Natural killer cell (primary cell): Measurements from ENCODE around the gene CDH20. TPM values are rescaled to one million over a fixed set of nuclear protein-coding genes. Genes with fewer than 3 reads are reported as not detected.

ENCODE experiments used
- ATAC-seq, 3 donors: fragments of 150-1000 bp in 2 of 3; fragments of 200-7000 bp in 1 of 3; cut with Tn5 transposase; 1 replicate in 1 of 3; 2 replicates in 2 of 3; pipeline ENCODE4 v1.10.0; 2021; ENCODE audit warnings: mild to moderate bottlenecking in 2 of 3, moderate library complexity in 2 of 3
- DNase-seq, 2 donors: peaks; one replicate each; pipeline versions ENCODE4 v3.0.0 to v3.0.0-alpha.2; 2013 to 2021; ENCODE audit warnings: mixed read lengths in 1 of 2
- H3K27ac ChIP-seq: one replicate; pipeline ENCODE4 v1.5.1; 2013; ENCODE audit warnings: mild to moderate bottlenecking, low read length
- H3K27me3 ChIP-seq: one replicate; pipeline ENCODE4 v1.6.1; 2013; ENCODE audit warnings: low read length; ENCODE audit not compliant: control insufficient read depth, insufficient read depth
- H3K36me3 ChIP-seq: one replicate; pipeline ENCODE4 v1.6.1; 2013; ENCODE audit warnings: low read length; ENCODE audit not compliant: control insufficient read depth, insufficient read depth
- H3K4me1 ChIP-seq: one replicate; pipeline ENCODE4 v1.6.1; 2013; ENCODE audit warnings: low read length; ENCODE audit not compliant: control insufficient read depth, insufficient read depth
- H3K4me3 ChIP-seq: one replicate; pipeline ENCODE4 v1.5.1; 2013; ENCODE audit warnings: low read length
- H3K9me3 ChIP-seq: one replicate; pipeline ENCODE4 v1.6.1; 2013; ENCODE audit warnings: low read length; ENCODE audit not compliant: control insufficient read depth, insufficient read depth
- H3K27ac Mint-ChIP-seq, 2 donors: one replicate each; pipeline ENCODE4 v1.8.0; 2022; ENCODE audit warnings: mild to moderate bottlenecking in 2 of 2, mixed read lengths in 2 of 2, moderate library complexity in 1 of 2
- H3K27me3 Mint-ChIP-seq, 2 donors: one replicate each; pipeline ENCODE4 v1.8.0; 2022; ENCODE audit warnings: low read depth in 2 of 2, mixed read lengths in 2 of 2
- H3K36me3 Mint-ChIP-seq: one replicate; pipeline ENCODE4 v1.8.0; 2022; ENCODE audit warnings: mixed read lengths
- H3K4me1 Mint-ChIP-seq, 2 donors: one replicate each; pipeline ENCODE4 v1.8.0; 2022; ENCODE audit warnings: mixed read lengths in 2 of 2
- H3K4me3 Mint-ChIP-seq: one replicate; pipeline ENCODE4 v1.8.0; 2022; ENCODE audit warnings: mild to moderate bottlenecking, moderate library complexity, mixed read lengths
- H3K9me3 Mint-ChIP-seq, 2 donors: one replicate each; pipeline ENCODE4 v1.8.0; 2022; ENCODE audit warnings: mixed read lengths in 2 of 2
- WGBS: methylation state at CpG from one replicate; pipeline ENCODE4 v1.1.7; 2013; ENCODE audit warnings: missing lambda C conversion rate; ENCODE audit not compliant: insufficient coverage; 5-methylcytosine and 5-hydroxymethylcytosine counted together
- intact Hi-C: fragments of 100-400 bp; cut with micrococcal nuclease; formaldehyde crosslinking; loops from one replicate; pipeline ENCODE4 v1.14.2; 2022
- total RNA-seq, 4 donors: library from RNA; stranded (reverse); fragments of 120-200 nt in 1 of 4; gene quantifications; one replicate each; pipeline versions ENCODE4 v1.2.3 to v1.2.4, GENCODE V29; 2013 to 2022
- TF ChIP-seq, protein P1 (sequence below): fragments of 200-600 bp; IDR thresholded peaks from one replicate; pipeline ENCODE4 v1.8.0; 2022; ENCODE audit warnings: antibody characterized with exemption

Gene CDH20
- total RNA-seq, 3 donors from 2014 or later (not counting 1 experiment from before 2014, with no cell fraction given), result 0.09 to 0.10 TPM; not detected in 1

DNA sequence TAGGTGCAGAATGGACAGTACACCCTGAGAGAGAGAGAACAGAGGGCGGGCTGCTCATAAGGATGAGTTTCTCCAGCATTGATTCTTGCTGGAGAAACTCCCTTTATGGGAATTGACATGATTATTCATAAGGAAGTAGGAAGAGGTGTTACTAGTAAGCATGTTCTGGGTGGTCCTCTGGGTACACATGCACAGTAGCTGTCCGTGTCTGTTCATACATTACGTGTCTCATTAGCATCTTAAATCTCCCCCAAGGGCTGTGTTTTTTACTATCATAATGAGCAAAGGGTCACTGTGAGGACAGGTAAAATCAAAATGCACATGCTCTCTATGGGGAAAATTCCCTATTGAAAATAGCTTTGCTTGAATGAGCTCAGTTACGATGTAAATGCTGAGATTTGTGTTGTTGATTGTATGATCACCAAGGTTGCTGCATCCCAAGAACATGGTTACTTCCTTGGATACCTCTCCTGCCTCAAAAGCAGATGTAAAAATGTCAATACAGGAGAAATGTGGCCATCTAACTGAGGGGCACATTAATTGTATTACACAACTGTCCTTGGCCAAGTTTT is 238.9 kb downstream of the CDH20 start:
- DNase-seq, result no peak
- no peaks in the 10 kb centered on the region for H3K4me1 Mint-ChIP-seq

DNA sequence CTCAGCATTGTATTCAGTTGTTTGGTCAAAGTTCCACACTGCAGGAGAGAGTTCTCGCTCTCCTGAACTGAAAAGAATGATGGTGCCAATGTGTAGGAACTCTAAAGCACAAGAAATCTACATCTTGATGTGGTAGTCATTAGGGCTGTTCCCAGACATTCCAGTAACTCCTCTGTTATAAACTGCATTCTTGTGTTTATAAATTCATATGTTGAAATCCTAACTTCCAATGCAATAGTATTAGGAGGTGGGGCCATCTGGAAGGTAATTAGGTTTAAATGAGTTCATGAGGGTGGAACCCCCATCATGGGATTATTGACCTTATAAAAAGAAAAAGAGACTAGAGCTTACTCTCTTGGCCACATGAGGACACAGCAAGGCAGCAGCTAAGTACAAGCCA is 239.6 kb downstream of the CDH20 start:
- no peak for DNase-seq
- Histone ChIP-seq H3K9me3 (no peaks in the 10 kb centered on the region), H3K27ac (no peak overlapping the region), H3K27me3 (no peaks in the 10 kb centered on the region), H3K4me1 (no peaks in the 10 kb centered on the region), H3K4me3 (no peak overlapping the region), H3K36me3 (no peaks in the 10 kb centered on the region)
- no peak for ATAC-seq
- TF ChIP-seq, protein P1, sequence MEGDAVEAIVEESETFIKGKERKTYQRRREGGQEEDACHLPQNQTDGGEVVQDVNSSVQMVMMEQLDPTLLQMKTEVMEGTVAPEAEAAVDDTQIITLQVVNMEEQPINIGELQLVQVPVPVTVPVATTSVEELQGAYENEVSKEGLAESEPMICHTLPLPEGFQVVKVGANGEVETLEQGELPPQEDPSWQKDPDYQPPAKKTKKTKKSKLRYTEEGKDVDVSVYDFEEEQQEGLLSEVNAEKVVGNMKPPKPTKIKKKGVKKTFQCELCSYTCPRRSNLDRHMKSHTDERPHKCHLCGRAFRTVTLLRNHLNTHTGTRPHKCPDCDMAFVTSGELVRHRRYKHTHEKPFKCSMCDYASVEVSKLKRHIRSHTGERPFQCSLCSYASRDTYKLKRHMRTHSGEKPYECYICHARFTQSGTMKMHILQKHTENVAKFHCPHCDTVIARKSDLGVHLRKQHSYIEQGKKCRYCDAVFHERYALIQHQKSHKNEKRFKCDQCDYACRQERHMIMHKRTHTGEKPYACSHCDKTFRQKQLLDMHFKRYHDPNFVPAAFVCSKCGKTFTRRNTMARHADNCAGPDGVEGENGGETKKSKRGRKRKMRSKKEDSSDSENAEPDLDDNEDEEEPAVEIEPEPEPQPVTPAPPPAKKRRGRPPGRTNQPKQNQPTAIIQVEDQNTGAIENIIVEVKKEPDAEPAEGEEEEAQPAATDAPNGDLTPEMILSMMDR, result no peak
- Mint-ChIP-seq H3K36me3 (no peaks in the 10 kb centered on the region), H3K4me3 (no peak overlapping the region), H3K4me1 (no peaks in the 10 kb centered on the region), H3K27me3 (peaks cover 12 to 37% of the 10 kb centered on the region in 2 donors), H3K27ac (no peak overlapping the region), H3K9me3 (no peaks in the 10 kb centered on the region)
- intact Hi-C loops, result no loop called here
- 89% methylated on average over 1 of the region's 1 CpG for WGBS

More for the DNA sequence above, 238.9 kb downstream of the CDH20 start:
- H3K27me3 Mint-ChIP-seq, result peaks cover 7 to 34% of the 10 kb centered on the region in 2 donors
- Histone ChIP-seq H3K36me3 (no peaks in the 10 kb centered on the region), H3K9me3 (no peaks in the 10 kb centered on the region), H3K27ac (no peak overlapping the region), H3K4me1 (no peaks in the 10 kb centered on the region), H3K4me3 (no peak overlapping the region), H3K27me3 (no peaks in the 10 kb centered on the region)
- no peaks in the 10 kb centered on the region for H3K36me3 Mint-ChIP-seq
- H3K4me3 Mint-ChIP-seq, result no peak overlapping the region
- no peak for ATAC-seq
- H3K27ac Mint-ChIP-seq, result no peak overlapping the region
- no peaks in the 10 kb centered on the region for H3K9me3 Mint-ChIP-seq
- TF ChIP-seq, protein P1, result no peak
- WGBS, result 85% methylated on average over 2 of the region's 4 CpGs
- intact Hi-C loops, result no loop called here

- intact Hi-C loops, result no loop called here
- TF ChIP-seq, protein P1, result no peak
- Histone ChIP-seq H3K27me3 (no peaks in the 10 kb centered on the region), H3K27ac (no peak overlapping the region), H3K9me3 (no peaks in the 10 kb centered on the region), H3K4me1 (no peaks in the 10 kb centered on the region), H3K4me3 (no peak overlapping the region), H3K36me3 (no peaks in the 10 kb centered on the region)
- H3K27me3 Mint-ChIP-seq, result peaks cover 13 to 36% of the 10 kb centered on the region in 2 donors
- no peaks in the 10 kb centered on the region for H3K4me1 Mint-ChIP-seq
- no peak for ATAC-seq
- DNase-seq, result no peak
- no peaks in the 10 kb centered on the region for H3K36me3 Mint-ChIP-seq
- H3K27ac Mint-ChIP-seq, result no peak overlapping the region
- H3K9me3 Mint-ChIP-seq, result no peaks in the 10 kb centered on the region
- no peak overlapping the region for H3K4me3 Mint-ChIP-seq
These were observed 241.4 kb downstream of the CDH20 start for GRCh38 chr18:61574665-61575064.

DNA sequence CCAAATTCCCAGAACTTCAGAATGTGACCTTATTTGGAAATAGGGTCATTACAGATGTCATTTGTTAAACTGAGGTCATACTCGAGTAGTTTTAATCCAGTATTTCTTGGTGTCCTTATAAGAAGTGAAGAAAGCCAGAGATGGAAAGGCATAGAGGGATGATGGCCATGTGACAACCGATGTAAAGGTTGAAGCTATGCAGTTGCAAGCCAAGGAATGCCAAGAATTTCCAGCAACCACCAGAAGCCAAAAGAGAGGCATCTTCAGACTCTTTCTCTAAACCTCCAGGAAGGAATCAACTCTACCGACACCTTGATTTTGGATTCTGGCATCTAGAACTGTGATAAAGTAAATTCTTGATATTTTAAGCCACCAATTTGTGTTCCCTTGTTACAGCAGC is 242.2 kb downstream of the CDH20 start:
- WGBS, result 84% methylated on average over 3 of the region's 3 CpGs
- Mint-ChIP-seq H3K4me1 (no peaks in the 10 kb centered on the region), H3K9me3 (no peaks in the 10 kb centered on the region), H3K27ac (no peak overlapping the region), H3K27me3 (peaks cover 16 to 35% of the 10 kb centered on the region in 2 donors), H3K4me3 (no peak overlapping the region), H3K36me3 (no peaks in the 10 kb centered on the region)
- Histone ChIP-seq H3K4me3 (no peak overlapping the region), H3K27me3 (no peaks in the 10 kb centered on the region), H3K4me1 (no peaks in the 10 kb centered on the region), H3K9me3 (no peaks in the 10 kb centered on the region), H3K36me3 (no peaks in the 10 kb centered on the region), H3K27ac (no peak overlapping the region)
- TF ChIP-seq, protein P1, result no peak
- DNase-seq (no peak), ATAC-seq (no peak)
- intact Hi-C loops, result no loop called here
